Choroid plexus epithelial cell (primary cell): ENCODE data around the gene HSFX2.
"Not testable (repeated sequence)": the region's sequence is repeated elsewhere in the genome, so short reads cannot be mapped to it uniquely, and the experiment has no call there.

Experiments used
- DNase-seq: peaks from one replicate; pipeline ENCODE4 v3.0.0-alpha.2; 2010; ENCODE audit warnings: low read depth
- H3K4me3 ChIP-seq: 2 replicates; pipeline ENCODE4 v1.5.1; 2011; ENCODE audit warnings: low read depth, mild to moderate bottlenecking, control low read depth, low read length, moderate library complexity
- CTCF ChIP-seq: conservative IDR thresholded peaks from 2 replicates; pipeline ENCODE4 v1.5.1; 2011; ENCODE audit warnings: low read depth, mild to moderate bottlenecking, control low read depth, inconsistent platforms, low read length, moderate library complexity

HSFX2 gene

GRCh38 chrX:149618871-149619270 is 23.8 kb upstream of the HSFX2 start:
- DNase-seq, result no peak
- no peak for TF ChIP-seq CTCF
- H3K4me3 ChIP-seq, result no peak overlapping the region

- no peak for DNase-seq
- TF ChIP-seq CTCF, result no peak
- H3K4me3 ChIP-seq, result no peak overlapping the region
Measured at GRCh38 chrX:149611623-149612175, 16.6 kb upstream of the HSFX2 start.

GRCh38 chrX:149610511-149610910 is 15.4 kb upstream of the HSFX2 start:
- DNase-seq, result no peak
- no peak for TF ChIP-seq CTCF
- H3K4me3 ChIP-seq, result no peak overlapping the region

- DNase-seq, result no peak
- no peak for TF ChIP-seq CTCF
- no peak overlapping the region for H3K4me3 ChIP-seq
Measured at GRCh38 chrX:149607699-149608098, 12.6 kb upstream of the HSFX2 start.

- DNase-seq, H3K4me3 ChIP-seq: not testable (repeated sequence)
Measured at GRCh38 chrX:149605248-149605885, 10.3 kb upstream of the HSFX2 start.

- H3K4me3 ChIP-seq, DNase-seq: not testable (repeated sequence)
- TF ChIP-seq CTCF, result peak; percentile 10
Measured at GRCh38 chrX:149598603-149599002, 3.5 kb upstream of the HSFX2 start.

GRCh38 chrX:149595943-149596342 is 829 bp upstream of the HSFX2 start:
- not testable (repeated sequence) for DNase-seq, H3K4me3 ChIP-seq

GRCh38 chrX:149590993-149591392 is 4.1 kb downstream of the HSFX2 start:
- not testable (repeated sequence) for DNase-seq, H3K4me3 ChIP-seq

GRCh38 chrX:149587359-149587758 is 7.8 kb downstream of the HSFX2 start, which contains the start of gene MAGEA9B:
Gene MAGEA9B, minus strand, starts transcription at chrX:149587459. Its CDS starts 4,280 bp downstream, at chrX:149583179.
- not testable (repeated sequence) for DNase-seq, H3K4me3 ChIP-seq

GRCh38 chrX:149585631-149586030 is 9.5 kb downstream of the HSFX2 start:
- H3K4me3 ChIP-seq, DNase-seq: not testable (repeated sequence)

GRCh38 chrX:149573456-149573855 is 21.7 kb downstream of the HSFX2 start:
- H3K4me3 ChIP-seq, DNase-seq: not testable (repeated sequence)
